C1 segment of cervical spinal cord (tissue), 14 donors: Measurements from ENCODE around the gene TCF15.

Experiments used
- DNase-seq, 14 donors: peaks; one replicate each; lab custom pipeline; 2025; lab: John Stamatoyannopoulos, UW

Gene TCF15

GRCh38 chr20:610130-611046, at the start of gene TCF15:
TSS of gene TCF15 (minus strand) at chr20:610309. CDS start at chr20:610237, 72 bp downstream.
- DNase-seq: peak in 1 of 14 donors; percentile 14

DNA sequence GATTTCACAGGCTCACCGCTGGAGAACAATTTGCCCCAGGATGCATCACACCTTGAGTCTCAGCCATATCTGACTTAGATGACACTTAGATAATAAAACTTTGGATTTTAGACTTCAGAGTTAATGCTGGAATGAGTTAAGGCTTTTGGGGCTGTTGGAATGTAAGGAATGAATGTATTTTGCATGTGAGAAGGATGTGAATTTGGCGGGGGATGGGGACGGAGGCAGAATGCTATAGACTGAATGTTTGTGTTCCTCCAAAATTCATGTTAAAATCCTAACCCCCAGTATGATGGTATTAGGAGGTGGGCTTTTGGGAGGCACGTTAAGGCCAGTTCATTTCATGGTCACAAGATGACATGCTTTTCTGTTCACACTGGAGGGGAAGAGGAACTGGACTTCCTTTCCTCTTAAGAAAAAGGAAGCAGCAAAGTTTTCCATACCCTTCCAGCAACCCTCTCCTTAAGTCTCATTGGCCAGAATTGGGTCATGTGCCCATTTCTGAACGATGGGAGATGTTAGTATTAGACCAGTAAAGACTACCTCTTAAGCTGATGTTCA, 48.7 kb upstream of the TCF15 start:
- no peak for DNase-seq

DNA sequence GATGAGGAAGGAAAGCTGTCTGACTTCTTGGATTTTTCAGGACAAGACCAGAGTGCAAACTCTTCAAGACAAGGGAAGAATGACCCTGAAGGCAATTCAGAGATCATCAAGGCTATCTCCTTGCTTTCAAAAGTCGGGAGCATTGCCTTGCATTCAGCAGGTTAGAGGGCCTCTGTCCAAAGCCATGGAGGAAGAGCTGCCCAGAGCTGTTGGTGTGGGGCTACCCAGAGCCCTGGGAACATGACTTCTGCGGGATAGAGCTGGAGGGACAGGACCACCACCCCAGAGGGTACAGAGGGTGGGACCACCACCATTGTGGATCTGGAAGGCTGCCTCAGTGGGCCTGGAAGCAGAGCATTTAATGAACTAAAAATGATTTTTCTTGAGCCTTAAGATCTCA, 48.1 kb upstream of the TCF15 start:
- no peak for DNase-seq

DNA sequence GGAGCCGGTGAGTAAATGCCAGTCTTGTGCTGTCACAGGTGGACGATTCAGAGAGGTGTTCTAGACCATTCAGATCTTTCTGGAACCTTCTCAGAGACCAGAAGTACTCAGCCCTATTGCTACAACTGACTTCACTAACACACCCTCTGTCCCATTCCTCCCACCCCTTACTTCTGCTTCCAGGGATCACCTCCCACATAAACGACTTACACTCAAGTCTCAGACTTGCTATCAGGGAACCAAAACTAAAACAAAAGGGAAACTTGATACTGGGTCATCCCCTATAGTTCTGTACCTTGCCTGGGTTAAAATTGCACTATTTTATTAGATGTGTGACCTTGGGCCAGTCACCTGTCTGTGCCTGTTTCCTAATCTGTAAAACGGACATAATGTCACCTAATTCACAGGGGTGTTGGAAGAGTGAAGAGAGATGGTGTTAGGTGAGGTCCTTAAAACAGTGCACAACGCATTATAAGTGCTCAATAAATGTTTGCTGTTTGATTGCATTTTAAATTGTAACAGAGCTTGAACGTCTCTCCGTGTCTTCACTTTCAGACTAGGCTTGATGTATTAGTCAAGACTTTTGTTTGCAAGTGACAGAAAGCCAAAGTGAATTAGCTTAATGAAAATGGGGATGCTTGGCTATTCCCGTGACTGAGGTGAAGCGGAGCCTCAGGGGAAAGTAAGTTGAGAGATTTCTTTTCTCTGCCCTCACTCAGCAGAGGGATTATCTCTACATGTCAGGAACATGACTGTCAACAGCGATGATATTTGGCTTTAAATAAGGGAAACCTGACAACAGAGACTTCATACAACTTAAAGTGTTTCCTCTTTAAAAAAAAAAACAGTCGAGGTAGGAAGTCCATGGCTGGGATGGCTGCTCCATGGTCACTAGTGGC, 45.9 kb upstream of the TCF15 start:
- DNase-seq: no peak

GRCh38 chr20:654417-654750, 44.3 kb upstream of the TCF15 start:
- DNase-seq: no peak

DNA sequence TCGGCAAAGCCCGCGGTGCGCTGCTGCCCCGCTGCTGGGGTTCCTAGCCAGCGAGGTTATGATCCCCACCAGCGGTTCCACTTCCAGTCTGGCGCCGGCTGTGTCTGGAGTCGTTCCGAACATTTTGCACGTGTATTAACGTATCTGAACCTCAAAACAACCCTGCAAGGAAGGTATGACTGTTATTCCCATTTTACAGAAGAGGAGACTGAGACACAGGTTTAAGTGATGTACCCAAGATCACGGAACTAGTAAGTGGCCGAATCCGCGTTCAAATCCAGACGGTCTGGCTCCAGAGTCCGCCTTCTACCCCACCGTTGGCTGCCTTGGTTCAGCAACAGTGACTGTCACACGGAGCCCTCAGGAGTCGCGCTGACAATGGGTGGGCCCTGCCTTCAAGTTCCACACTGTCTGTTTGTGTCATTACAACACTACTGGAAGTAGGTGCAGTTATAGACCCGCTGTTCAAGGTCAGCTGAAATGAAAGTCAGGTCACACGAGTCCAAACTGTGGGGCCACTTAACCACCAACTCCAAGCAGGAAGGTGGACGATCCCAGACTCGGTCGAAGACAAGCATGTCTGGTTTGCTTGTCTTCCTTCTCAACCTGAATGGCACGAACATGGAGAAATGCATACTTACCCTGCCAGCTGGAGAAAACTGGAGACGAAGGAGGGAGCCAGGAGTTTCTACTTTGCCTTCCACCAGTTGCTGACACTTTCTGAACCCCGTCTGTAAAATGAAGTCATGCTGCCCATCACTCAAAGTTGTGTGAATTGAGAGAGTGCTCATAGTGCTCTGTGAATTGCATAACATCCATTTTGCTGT, 43.7 kb upstream of the TCF15 start:
- DNase-seq: no peak

DNA sequence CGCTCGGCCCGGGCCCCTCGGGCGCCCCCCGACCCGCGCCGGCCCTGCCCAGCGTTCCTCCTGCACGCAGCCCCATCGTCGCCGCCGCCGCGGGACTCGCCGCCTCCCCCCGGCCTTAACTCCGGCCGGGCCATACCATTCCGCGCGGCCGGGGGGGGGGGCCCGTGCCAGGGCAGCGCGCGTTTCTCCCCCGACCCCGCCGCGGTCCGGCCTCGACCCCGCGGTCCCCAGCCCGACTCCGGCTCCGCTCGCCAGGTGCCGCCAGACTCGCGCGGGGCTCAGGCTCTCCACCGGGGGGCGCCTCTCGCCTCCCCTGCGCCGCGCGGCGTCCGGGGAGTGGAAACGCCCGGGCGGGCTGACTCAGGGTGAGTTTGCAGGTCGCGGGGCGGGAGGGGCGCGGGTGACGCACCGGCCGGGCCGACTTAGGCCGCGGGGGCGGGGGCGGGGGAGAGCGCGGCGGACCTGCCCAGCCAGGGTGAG, 43.0 kb upstream of the TCF15 start, which contains the start of gene SRXN1:
TSS of gene SRXN1 (minus strand) at position 91 of the 480 bp plus-strand sequence. CDS start at position 76, 15 bp downstream.
- peak in 13 of 14 donors; percentile 27 to 85 (median 71) for DNase-seq

DNA sequence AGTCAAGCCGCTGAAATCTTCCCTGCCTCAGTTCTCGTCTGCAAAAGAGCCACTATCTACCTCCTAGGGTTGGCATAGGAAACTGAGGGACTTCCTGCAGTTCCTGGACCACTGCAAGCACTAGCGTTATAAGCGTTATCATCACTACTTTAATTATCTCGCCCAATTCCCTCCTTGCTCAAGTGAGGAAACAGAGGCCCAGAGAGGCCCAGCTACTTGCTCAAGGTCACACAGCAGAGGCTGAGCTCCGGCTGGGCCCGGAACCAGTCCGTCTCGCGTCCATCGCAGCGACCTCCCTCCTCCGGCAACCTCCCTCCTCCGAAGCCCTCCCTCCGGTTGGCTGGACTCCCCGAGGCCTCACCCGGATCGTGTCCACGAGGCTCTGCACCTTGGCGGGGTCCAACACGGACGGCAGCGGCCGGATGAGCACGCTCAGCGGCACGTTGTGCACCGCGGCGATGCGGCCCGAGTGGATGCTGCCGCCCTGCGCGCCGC, 42.6 kb upstream of the TCF15 start:
- DNase-seq: peak in 2 of 14 donors; percentile 46 to 47

DNA sequence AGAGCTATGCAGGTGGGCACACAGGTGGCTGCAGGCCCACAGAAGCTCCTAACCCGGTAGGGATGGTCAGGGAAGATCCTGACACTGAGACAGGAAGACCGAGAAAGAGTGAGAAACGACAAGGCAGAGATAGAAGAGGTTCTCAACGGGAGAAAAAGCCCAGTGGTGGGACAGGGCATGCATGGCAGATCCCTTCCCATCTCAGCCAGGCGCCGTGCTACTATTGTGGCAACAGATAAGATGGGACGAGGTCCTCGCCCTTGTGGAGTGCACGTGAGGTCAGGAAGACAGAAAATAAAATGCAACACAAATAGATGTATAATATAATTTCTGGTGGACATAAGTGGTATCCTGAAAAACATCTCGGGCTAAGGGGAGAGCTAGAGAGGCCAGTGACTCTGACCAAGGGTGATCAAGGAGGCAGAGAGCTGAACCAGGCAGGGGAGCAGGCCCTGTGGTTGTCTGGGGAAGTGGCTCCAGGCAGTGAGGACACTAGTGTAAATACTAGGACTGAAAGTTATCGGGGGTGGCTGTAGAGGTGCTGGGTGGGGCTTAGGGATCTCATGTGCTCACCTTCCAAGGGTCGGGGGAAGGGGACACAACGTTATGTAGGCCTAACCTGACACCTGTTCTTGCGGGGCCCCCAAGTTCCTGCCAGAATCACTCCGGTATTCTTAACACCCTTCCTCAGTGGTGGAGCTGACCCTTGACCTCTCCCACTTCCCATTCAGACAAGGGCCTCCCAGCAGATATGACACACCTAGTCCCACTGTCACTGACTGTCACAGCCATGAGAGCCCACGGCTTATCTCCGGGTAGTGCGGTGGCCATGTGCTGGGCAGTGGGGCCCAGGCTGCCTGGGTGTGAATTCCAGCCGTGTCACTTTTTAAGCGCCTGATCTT, 41.9 kb upstream of the TCF15 start:
- peak in 1 of 14 donors; percentile 19 for DNase-seq

GRCh38 chr20:650954-651353, 40.8 kb upstream of the TCF15 start:
- DNase-seq: no peak

- DNase-seq: no peak
Observed at GRCh38 chr20:650281-650680, 40.2 kb upstream of the TCF15 start.

GRCh38 chr20:647479-648019, 37.4 kb upstream of the TCF15 start:
- DNase-seq: no peak

DNA sequence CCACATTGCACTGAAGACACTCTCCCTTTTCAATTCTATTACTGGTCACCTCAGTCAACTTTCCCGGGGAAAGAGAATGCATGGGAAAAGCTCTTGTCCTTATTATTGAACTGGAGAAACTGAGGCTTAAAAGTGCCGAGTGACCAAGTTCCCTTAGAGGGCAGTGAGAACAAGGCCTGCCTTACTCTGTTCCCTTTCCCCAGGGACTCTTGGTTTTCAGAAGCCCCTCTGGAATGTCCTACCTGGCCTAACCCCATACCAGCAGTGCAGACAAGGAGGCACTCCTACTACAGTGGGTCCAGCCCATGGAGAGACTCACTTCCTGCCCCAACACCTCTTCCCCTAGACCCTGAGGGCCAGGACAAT, 36.7 kb upstream of the TCF15 start:
- no peak for DNase-seq

DNA sequence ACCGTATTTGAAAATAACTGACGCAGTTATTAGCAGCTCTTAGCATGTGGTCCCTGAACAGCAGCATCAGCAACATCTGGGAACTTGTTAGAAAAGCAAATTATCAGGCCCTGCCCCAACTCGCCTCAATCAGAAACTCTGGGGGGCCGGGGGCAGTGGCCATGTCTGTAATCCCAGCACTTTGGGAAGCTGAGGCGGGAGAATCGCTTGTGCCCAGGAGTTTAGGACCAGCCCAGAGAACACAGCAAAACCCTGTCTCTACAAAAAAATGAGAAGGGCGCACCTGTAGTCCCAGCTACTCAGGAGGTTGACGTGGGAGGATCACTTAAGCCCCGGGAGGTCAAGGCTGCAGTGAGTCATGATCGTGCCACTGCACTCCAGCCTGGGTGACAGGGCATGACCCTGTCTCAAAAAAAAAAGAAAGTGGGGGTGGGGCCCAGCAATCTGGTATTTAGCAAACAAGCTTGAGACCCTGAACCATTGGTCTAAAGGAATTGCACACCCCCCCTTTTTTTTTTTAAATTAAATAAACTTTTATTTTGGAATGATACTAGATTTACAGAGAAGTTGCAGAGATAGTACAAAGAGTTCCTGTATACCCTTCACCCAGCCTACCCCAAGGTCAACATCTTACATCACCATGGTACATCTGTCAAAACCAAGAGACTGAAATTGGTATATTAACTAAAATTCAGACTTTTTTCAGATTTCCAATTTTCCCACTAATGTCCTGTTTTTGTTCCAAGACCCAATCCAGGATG, 36.2 kb upstream of the TCF15 start:
- DNase-seq: no peak

DNA sequence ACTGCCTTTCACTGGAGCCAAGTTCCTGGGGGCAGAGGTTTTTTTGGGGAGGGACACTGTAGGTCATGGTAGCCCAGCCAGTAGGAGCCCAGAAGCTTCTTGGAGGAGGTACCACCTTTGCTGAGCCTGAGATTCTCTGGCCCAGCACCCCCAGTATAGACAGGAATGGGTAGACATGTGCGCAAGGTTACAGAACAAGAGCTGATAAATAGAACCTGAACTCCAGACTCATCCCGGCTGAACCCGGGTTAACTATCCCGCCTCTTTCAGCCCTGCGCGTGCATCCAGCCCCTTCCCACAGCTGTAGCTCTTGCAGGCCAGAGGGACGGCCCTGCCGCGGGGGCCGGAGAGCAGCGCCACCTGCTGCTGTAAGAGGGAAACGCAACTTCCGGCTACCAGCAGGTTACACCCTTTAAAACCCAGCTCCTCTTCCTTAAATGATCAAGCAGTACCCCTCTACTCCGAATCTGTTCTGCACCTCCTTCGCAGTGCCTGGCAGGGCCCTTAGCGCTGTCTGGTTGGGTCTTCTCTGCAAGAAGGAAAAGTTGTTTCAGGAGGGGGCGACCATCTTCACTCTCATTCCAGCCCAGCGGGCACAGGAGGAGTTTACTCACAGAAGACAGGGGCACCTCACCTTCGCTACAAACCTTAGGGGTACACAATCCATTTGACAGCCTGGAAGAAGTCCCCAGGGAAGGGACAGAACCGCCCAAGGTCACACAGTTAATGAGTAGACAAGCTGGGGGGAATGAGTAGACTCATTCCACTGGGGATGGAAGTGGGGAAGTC, 35.4 kb upstream of the TCF15 start:
- peak in 11 of 14 donors; percentile 9 to 72 (median 27) for DNase-seq

- no peak for DNase-seq
Observed at GRCh38 chr20:644692-645317, 34.7 kb upstream of the TCF15 start.
